ENCODE results near the gene STARD3.

- TF ChIP-seq CTCF (conservative IDR thresholded peaks at IDR 0.05 in 1 of 2, IDR thresholded peaks at IDR 0.05 in 1 of 2; ENCODE audit: extremely low read depth in 1 of 2, insufficient read depth in 1 of 2, low read depth in 1 of 2, low read length in 2 of 2): no peak
- no peak for TF ChIP-seq EZH2 (IDR thresholded peaks at IDR 0.05; ENCODE audit: borderline replicate concordance, low read length)
These were observed 15.8 kb downstream of the STARD3 start for GRCh38 chr17:39652587-39653315.

All from mammary epithelial cell (primary cell).